ENCODE data around the gene TNNI3.
"Not testable (repeated sequence)": the region's sequence is repeated elsewhere in the genome, so short reads cannot be mapped to it uniquely, and the experiment has no call there.

Gene TNNI3

GRCh38 chr19:55111238-55111831, 46.2 kb downstream of the TNNI3 start:
- TF ChIP-seq, protein P1, sequence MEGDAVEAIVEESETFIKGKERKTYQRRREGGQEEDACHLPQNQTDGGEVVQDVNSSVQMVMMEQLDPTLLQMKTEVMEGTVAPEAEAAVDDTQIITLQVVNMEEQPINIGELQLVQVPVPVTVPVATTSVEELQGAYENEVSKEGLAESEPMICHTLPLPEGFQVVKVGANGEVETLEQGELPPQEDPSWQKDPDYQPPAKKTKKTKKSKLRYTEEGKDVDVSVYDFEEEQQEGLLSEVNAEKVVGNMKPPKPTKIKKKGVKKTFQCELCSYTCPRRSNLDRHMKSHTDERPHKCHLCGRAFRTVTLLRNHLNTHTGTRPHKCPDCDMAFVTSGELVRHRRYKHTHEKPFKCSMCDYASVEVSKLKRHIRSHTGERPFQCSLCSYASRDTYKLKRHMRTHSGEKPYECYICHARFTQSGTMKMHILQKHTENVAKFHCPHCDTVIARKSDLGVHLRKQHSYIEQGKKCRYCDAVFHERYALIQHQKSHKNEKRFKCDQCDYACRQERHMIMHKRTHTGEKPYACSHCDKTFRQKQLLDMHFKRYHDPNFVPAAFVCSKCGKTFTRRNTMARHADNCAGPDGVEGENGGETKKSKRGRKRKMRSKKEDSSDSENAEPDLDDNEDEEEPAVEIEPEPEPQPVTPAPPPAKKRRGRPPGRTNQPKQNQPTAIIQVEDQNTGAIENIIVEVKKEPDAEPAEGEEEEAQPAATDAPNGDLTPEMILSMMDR (conservative IDR thresholded peaks at IDR 0.05; ENCODE audit: low read depth, low read length), result no peak
- DNase-seq (ENCODE audit: low read depth), result no peak
- no peak overlapping the region for H3K4me3 ChIP-seq (ENCODE audit: low read length)

DNA sequence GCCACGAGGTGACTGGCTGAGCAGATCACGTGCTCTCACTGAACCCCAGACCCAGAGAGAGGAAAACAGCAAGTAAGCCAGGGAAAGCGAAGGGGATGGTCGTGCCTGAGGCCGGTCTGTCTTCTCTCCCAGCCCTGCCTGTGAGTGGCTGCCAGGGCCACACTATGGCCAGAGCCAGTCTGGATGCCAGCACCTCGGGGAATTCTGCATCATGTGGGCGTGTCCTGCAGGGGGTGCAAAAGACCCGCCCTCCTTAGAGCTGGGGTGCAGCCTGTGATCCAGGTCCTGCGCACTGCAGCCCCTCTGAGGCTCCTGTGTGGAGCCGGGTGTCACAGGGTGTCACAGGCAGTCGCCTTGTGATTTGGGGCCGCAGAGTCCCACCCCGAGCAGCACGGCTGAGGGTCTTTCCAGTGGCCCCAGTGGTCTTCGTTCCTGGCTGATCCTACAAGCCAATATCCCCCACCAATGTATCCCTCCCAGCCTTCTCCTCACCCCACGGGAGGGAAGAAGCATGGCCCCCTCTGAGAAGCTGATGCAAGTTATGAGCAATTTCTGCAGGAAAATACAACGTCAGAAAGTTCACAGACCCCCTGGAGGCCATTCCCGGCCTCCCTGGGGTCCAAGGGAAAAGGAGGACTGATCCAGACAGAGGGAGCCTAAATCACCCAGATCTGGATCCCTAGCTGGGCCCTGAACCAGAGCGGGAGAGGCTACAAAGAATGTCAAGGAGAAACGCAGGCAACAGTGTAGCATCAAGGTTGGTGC, 47.8 kb downstream of the TNNI3 start:
- no peak overlapping the region for H3K4me3 ChIP-seq (ENCODE audit: low read length)
- no peak for DNase-seq (ENCODE audit: low read depth)
- TF ChIP-seq, protein P1 (conservative IDR thresholded peaks at IDR 0.05; ENCODE audit: low read depth, low read length), result no peak

GRCh38 chr19:55107252-55107651, 50.3 kb downstream of the TNNI3 start:
- not testable (repeated sequence) for H3K4me3 ChIP-seq (ENCODE audit: low read length); DNase-seq (ENCODE audit: low read depth)

- no peak for DNase-seq (ENCODE audit: low read depth)
- no peak overlapping the region for H3K4me3 ChIP-seq (ENCODE audit: low read length)
- TF ChIP-seq, protein P1 (conservative IDR thresholded peaks at IDR 0.05; ENCODE audit: low read depth, low read length), result no peak
Measured at GRCh38 chr19:55106591-55106990, 50.9 kb downstream of the TNNI3 start.

GRCh38 chr19:55105237-55105636, 52.3 kb downstream of the TNNI3 start:
- no peak for DNase-seq (ENCODE audit: low read depth)
- no peak overlapping the region for H3K4me3 ChIP-seq (ENCODE audit: low read length)
- TF ChIP-seq, protein P1 (conservative IDR thresholded peaks at IDR 0.05; ENCODE audit: low read depth, low read length), result no peak

DNA sequence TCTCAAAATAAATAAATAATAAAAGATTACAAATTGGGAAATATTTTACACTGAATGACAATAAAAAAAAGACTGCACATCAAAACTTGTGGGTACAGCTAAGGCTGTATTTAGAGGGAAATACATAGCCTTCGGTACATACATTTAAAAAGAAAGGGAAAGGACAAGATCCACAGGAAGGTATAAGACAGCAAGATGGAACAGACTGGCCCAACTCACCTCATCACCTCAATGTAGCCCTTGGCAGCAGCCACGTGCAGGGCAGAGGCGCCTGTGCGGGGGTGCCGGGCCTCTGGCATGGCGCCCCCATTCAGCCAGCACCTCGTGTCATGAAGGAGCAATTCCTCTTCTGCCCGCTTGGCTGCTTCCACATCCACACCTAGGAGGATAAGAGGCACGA, 54.3 kb downstream of the TNNI3 start:
- H3K4me3 ChIP-seq (ENCODE audit: low read length), result no peak overlapping the region
- TF ChIP-seq, protein P1 (conservative IDR thresholded peaks at IDR 0.05; ENCODE audit: low read depth, low read length), result no peak
- no peak for DNase-seq (ENCODE audit: low read depth)
